Ureter (tissue), 1 donor: ENCODE results near the gene SSH2. TPM values are rescaled to one million over a fixed set of nuclear protein-coding genes. Genes with fewer than 3 reads are reported as not detected.
"Not testable (repeated sequence)": the region's sequence is repeated elsewhere in the genome, so short reads cannot be mapped to it uniquely, and the experiment has no call there.

Source experiments
- DNase-seq: peaks from one replicate; pipeline ENCODE4 v3.0.0-alpha.2; 2020; ENCODE audit warnings: low spot score
- total RNA-seq: library from RNA; stranded (reverse); gene quantifications from one replicate; pipeline ENCODE4 v1.2.4, GENCODE V29; 2023
- donor health status: DM: yes; HTN: yes; CAD: no.

SSH2 gene
- total RNA-seq, 1 donor from 2014 or later, result 41.1 TPM

DNA sequence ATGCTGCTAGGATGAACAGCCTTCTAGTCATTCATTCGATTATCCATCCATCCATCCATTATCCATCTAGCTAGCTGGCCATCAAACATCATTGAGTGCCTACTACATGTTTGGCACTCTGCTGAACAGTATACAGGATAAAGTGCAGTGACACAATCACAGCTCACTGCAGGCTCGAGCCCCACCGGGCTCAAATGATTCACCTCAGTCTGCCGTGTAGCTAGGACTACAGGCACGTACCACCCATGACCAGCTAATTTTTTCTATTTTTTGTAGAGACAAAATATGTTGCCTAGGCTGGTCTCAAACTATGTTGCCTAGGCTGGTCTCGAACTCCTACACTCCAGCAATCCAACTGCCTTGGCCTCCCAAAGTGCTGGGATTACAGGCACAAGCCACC, 50.0 kb downstream of the SSH2 start:
- DNase-seq, result no peak

DNA sequence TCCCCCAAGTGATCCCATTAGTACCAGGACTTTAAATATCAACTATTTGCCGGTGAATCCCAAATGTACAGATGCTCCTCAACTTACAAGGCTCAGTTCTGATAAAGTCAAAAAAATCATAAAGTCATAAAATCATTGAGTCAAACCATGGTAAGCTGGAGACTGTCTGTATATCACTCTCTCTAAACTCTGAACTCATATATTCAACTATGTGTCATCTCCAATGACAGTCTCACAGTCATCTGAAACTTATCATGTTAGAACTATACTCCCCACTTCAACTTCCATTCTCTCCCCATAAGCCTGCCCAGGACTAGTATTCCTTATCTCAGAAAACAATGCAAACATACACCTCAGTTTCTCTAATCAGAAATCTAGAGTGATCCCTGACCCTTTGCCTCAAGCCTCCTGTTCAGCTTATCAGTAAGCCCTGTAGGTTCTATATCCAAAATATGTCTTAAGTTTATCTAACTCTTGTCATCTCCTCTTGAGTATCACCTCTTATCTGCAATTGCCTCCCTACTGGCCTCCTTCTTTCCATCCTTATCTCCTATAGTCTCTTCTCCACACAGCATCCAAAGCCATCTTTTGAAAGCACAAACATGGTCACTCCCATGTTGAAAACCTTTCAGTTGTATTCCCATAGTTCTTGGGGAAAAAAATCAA, 55.0 kb downstream of the SSH2 start:
- DNase-seq, result no peak

DNA sequence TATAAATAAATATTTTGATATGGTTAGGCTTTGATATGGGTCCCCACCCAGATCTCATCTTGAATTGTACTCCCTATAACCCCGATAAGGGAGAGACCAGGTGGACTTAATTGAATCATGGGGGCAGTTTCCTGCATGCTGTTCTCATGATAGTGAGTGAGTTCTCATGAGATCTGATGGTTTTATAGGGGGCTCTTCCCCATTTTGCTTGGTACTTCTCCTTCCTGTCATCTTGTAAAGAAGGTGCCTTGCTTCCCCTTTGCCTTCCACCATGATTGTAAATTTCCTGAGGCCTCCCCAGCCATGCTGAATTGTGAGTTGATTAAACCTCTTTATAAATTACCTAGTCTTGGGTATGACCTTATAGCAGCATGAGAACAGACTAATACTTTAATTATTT, 55.7 kb downstream of the SSH2 start:
- DNase-seq, result not testable (repeated sequence)

DNA sequence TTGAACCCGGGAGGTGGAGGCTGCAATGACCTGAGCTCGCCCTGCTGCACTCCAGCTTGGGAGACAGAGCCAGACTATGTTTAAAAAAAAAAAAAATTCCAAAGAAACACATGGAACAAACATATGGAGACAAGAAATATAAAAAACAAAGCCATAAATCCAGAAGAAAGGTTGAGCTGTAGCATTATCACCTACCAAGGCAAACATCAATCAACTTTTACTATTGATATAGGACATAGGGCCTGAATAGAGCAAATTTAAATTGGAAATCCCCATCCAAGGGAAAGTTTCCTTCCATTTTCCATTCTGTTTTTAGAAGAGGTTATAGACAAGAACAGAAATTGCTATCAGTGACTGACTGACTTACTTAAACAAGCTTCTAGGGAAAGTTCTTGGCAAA, 56.6 kb downstream of the SSH2 start:
- DNase-seq, result no peak

DNA sequence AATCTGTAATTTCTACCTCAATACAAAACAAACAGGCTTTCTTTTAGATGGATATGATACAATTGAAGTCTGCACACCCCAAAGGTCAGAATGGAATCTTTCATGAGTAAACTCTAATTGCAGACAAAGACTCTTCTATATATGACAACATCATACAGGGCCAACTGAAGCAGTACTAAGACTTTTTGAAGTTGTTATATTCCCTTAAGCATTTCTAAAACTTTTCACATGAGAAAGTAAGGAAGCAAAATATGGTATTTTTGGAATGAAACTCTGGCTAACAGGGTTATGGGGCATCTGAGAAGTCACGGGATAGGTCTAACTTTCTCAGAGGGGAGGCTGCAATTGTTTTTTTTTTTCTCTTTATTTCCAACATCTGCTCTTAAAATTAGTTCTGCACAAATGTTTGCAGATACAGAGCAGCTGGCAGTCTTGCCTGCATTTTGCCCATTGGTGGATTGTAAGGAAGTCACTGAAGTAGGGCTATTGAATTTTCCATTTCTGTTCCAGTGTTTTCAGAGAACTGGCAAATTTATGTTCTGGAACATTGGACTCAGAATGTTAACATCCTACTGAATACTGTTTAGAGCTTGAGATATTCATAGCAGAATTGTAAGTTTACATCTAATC, 59.1 kb downstream of the SSH2 start:
- DNase-seq, result no peak

DNA sequence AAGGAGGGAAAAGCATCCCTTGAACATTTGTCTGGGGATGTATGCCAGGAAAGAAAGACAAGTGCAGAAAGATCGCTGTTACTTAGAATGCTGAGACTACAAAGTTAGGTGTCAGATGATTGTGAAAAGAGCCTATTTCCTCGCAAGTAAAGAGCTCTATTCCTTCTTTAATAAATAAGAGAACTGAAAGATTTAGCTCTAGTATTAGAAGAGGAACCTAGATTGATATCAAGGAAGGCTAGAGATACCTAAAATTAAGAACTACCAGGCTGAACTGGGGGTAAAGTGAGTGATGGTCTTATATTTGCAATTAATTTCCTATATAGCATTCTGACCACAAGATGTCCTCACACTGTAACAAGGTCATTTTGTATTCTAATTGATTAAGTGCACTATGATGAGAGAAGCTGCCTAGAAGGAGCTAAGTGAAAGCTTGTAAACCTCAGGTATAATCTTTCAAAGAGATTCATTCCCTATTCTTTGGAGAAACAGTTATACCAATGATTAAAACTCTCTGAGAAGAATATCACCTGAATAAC, 62.3 kb downstream of the SSH2 start:
- no peak for DNase-seq

DNA sequence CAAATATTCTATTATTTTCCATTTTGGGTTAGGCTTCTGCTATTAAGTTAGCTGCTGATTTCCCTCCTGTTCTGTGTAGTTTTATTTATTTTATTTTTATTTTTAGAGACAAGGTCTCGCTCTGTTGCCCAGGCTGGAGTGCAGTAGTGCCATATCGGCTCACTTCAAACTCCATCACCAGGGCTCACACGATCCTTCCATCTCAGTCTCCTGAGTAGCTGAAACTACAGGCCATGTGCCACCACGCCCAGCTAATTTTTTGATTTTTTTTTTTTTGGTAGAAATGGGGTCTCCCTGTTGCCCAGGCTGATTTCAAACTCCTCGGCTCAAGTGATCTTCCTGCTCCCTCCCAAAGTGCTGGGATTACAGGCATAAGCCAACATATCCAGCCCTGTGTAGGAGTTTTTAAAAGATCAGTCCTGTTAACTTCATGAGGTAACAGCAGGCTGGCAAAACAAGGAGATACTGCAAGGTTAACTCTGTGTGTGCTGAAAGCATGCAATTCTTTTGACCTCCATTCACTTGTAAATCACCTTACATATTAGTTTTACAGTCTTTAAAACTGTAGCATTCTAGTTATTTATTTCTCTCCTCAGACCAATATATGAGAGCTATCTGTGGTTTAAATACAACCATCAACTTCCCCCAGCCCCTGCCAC, 63.2 kb downstream of the SSH2 start:
- no peak for DNase-seq

DNA sequence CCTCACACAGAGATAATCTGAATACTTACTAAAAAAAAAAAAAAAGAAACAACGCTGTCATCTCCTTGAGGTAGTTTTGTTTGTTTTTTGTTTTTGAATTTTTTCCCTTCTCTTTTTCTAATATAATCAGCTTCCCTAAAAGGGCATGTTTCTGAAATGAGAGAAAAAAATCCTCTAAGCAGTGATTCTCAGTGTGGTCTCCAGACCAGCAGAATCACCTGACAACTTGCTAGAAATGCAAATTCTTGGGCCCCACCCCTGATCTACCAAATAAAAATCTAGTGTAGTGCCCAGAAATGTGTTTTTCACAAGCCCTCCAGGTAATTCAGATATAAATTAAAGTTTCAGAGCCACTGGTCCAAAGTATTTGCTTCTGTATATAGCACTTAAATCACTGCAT, 65.4 kb downstream of the SSH2 start:
- no peak for DNase-seq

DNA sequence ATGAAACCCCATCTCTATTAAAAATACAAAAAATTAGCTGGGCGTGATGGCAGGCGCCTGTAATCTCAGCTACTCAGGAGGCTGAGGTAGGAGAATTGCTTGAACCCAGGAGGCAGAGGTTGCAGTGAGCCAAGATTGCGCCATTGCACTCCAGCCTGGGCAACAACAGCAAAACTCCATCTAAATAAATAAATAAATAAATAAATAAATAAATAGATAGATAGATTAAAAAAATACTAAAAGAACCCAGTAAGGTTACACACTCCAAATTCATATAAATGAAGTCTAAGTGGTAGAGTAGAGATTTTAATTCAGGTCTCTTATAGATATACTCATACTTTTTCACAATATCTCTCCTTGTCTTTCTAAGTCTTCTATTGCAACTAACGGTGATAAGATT, 65.9 kb downstream of the SSH2 start:
- DNase-seq, result not testable (repeated sequence)

DNA sequence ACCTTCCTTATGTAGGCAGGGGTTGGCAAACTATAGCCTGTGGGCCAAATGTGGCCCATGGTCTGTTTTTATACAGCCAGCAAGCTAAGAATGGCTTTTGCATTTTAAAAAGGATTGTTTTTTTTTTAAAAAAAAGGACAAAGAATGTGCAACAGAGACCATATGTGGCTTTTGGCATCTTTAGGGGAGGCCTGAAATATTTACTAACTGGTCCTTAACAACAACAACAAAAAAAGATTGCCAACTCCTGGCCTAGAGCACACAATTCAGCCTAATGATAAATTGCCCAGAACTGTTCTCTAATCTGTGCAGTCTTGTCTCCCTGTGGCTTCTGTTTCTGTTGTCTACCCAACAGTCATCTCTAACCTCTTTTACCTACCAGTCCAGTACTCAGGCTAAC, 67.1 kb downstream of the SSH2 start:
- DNase-seq, result no peak

DNA sequence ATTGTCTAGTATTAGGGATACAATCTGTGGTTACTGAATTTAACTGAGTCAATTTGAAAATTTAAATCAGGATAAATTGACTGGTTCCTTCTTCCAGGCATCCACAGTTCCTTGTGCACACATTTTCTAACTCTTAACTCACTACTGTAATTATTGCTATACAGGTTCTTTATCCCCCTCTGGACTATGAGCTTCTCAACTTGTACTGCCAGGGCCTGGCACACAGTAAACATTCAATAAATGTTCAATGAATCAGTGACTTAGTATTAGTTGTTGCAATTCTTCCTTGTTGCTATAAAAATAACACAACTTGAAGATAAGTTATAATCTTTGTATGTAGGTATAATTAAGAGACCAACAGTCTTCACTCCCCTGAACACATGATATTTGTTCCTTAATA, 67.9 kb downstream of the SSH2 start:
- no peak for DNase-seq

DNA sequence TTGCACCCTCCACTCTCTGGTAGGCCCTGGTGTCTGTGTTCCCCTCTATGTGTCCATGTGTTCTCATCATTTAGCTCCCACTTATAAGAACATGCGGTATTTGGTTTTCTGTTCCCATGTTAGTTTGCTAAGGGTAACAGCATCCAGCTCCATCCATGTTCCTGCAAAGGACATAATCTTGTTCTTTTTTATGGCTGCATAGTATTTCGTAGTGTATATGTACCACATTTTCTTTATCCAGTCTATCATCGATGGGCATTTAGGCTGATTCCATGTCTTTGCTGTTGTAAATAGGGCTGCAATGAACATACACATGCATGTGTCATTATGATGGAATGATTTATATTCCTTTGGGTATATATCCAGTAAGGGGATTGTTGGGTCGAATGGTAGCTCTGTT, 70.6 kb downstream of the SSH2 start:
- not testable (repeated sequence) for DNase-seq

DNA sequence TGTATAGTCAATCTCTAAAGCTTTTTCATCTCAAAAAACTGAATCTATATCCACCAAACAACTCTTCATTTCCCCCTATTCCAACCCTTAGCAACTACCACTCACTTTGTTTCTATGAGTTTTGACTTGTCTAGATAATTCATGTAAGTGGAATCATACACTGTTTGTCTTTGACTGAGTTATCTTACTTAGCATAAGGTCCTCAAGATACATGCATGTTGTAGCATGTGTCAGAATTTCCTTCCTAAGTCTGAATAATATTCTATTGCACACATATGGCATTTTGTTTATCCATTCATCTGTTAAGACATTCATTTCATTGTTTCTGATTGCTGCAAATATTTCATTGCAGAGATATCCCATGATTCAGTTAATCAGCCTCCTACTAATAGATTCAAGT, 72.2 kb downstream of the SSH2 start:
- no peak for DNase-seq

DNA sequence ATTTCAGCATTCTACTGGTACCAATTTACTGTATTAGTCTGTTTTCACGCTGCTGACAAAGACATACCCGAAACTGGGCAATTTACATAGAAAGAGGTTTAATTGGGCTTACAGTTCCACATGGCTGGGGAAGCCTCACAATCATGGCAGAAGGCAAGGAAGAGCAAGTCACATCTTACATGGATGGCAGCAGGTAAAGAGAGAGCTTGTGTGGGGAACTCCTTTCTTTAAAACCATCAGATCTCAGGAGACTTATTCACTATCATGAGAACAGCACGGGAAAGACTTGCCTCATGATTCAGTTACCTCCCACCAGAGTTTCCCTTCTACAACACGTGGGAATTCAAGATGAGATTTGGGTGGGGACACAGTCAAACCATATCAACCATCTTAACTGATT, 72.9 kb downstream of the SSH2 start:
- not testable (repeated sequence) for DNase-seq

DNA sequence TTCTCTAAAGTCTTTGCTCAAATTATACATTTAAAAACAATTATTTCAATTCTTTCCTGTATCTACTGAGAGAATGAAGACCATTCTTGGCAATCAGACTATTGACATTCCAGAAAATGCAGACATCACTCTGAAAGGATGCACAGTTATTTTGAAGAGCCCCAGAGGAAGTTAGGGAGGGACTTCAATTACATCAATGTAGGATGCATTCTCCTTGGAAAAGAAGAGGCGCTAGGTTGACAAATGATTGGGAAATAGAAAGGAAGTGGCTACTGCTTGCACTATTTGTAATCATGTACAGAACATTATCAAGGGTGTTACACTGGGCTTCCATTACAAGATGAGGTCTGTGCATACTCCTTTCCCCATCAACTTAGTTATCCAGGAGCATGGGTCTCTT, 74.3 kb downstream of the SSH2 start:
- no peak for DNase-seq

DNA sequence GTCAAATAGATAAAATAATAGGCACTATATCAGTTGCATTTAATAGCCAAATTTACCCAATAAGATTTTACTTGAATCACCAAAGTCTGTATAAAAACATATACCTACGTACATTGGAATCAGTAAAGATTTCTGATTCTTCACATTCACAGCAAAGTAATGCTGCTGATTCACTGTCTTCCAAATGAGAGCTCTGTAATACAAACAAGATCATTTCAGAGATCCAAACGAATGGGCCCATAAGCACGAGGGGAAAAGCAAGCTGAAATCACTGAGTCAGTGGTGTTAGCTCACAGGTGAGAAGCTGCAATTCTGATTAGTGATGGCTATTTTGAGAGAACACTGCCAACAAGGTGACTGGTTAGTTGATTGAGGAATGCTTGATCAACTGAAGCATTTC, 81.3 kb downstream of the SSH2 start:
- no peak for DNase-seq

DNA sequence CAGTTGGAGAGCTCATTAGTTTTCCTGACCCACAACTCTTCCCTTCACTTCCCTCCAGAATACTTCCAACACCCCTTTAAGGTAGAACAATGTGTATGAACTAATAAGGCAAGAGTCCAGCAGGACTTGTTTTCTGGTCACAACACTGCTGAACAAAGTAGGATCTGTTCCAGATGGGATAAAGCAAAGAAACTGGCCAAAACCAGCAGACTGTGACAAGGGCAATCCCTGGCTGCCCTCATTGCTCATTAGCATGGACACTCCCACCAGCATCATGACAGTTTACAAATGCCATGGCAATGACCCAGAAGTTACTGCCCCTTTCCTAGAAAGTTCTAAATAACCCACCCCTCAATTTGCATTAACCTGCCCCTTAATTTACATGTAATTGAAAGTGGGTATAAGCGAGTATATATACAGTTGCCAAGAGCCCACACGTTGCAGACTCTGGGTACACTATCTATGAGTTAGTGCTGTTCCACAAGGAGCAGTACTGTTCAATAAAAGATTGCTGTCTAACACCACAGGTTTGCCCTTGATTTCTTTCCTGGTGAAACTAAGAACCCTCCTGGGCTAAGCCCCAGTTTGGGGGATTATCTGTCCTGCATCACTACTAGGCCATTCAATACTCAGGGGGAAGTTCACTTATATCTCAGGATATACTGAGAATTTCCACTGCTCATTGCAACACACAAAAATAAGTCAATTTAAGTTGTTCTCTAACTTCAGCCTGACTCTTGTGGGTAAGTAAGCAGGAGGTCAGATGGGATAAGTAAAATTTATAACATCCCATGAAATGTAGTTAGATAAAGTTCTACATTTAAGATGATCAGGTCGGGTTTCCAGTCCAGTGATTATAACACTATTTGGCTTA, 82.3 kb downstream of the SSH2 start:
- DNase-seq, result no peak

DNA sequence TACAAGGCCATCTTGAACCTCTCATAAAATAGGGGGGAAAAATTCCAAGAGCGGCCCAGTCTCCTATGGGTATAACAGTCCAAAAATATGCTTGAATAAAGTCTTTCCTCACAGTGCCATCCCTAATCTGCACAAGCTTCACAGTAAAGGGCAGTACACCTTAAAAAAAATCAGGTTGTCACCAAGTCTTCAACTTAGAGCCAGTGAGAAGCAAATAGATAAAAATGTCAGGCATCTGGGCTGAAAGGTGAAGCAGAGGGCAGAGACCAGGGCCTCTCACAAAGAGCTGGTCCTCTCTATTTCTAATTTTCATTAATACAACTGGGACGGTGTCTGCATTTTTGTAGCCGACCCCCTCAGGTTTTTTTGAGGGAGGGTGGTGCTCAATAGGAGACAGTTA, 82.9 kb downstream of the SSH2 start:
- DNase-seq, result no peak

DNA sequence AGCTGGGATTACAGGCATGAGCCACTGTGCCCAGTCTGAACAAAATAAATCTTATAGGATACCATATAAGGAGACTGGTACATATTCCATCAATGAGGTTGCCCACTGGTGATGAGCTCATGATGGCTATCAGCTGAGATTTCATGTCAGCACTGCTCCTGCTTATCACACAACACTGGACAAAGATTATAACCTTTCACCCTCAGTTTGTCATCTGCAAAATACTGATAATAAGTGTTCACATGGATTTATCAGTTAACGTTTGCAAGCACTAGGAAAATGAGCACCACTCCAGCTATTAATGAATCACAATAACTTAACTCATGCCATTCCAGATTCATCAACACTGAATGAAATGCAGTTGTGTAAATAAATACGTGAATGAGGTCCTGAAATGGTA, 83.7 kb downstream of the SSH2 start:
- DNase-seq, result no peak

DNA sequence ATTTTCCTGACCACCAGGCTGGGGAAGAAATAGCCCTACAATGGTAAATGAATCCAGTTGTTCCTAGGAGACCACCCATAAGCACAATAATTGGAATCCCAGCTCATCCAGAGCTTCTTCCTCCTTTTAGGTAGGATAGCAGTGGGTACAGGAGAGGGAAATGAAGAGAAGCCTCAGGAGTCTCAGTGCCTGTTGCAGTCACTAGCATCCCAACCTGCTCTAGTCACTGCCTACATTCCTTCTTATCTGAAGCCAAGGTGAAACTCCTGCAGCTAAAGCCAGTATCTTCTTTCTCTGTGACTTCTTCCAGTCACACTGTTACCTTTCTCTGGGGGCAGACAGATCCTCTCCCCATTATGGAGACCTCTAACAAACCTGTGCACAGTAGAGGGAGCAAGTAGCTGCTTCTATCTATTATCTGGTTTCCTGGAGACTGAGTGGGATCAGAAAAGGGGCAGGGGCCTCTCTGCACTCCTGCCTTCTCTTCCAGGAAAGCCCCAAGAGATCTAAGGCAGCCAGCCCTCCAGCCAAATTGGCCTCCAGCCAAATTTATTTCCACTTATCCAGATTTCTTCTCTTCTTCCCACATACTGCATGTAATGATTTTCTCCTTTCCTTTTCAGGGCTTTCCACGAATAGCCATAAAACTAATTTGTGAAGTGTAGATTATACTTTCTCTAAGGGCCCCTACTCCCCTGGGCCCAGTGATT, 85.5 kb downstream of the SSH2 start:
- DNase-seq, result no peak

DNA sequence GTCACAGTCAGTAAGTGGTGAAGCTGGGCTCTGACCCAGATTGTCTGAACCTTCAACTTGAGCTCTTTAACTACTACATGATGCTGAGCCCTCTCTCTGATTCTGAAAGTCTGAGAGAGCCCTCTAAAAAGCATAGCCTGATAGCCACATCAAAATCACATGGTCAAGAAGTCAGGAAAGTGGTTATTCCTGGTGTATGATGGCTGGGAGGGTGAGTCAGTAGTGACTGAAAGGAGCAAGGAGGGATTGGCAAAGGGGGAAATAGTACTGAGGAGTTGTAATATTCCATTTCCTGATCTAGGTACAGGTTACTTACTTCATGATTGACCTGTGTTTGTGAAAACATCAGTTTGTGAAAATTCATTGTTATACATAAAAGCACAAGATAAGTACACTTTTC, 89.1 kb downstream of the SSH2 start:
- no peak for DNase-seq

DNA sequence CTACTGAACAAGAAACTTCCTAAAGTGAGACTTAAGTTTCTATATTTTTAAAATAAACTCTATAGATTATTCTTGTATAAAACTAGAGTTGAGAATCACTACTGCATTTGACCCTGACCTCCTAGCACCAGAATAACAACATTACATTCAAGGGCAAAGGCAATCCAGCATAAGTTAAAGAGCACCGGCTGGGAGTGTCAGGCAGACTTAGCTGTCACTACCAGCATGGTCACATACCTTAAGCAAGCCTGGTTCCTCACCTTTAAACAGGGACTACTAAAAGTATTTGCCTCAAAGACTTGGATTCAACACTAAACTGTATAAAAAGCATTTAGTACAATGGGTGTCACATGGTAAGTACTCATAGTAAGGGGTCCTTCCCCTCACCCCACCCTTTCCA, 90.4 kb downstream of the SSH2 start:
- no peak for DNase-seq
